ENCODE data around the gene SAMD13. TPM values are rescaled to one million over a fixed set of nuclear protein-coding genes. Genes with fewer than 3 reads are reported as not detected.

SAMD13 gene
- total and polyA plus RNA-seq, 4 donors: 0.45 to 3.1 (median 1.3) TPM

DNA sequence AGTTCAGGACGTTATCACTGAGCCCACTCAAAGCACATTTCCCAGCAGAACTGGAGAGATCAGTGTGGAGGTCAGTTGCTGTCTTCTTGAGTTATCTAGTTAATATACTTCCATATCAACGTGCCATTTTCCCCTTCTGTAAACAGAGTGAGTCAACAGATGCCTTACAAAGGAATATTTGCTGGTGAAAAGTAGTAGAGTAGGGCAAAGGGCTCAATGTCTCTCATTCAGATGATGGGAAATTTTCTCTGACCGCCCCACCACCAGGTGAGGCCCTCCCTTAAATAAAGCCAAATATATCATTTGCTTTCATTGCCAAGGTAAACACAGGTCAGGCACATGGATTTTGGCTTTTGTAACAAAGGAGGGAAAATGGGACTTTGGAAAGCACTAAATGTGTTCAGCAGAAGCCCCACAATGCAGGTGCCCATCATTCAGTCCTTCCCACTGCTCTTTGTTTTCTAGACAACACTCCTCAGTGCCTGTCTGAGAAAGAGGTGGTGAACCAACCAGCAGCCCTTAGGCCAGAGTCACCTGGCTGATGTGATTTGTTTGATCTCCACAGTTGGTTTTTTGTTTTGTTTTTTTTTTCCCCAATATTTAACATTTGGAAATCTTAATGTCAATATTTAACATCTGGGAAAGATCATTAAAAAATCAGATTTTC, 40.5 kb upstream of the SAMD13 start:
- Histone ChIP-seq H3K36me3 (ENCODE audit: control insufficient read depth in 1 of 2, insufficient read depth in 2 of 2, low read length in 1 of 2) (no peaks in the 10 kb centered on the region), H3K4me1 (ENCODE audit: control insufficient read depth in 1 of 2, insufficient read depth in 2 of 2, low read length in 2 of 2) (peaks cover 0 to 1% of the 10 kb centered on the region in 2 donors), H3K27me3 (ENCODE audit: control insufficient read depth in 1 of 2, insufficient read depth in 2 of 2, low read length in 1 of 2) (no peaks in the 10 kb centered on the region), H3K9me3 (ENCODE audit: control insufficient read depth, low read length) (no peaks in the 10 kb centered on the region), H3K27ac (ENCODE audit: low read depth in 1 of 2, low read length in 2 of 2) (no peak overlapping the region), H3K4me3 (ENCODE audit: low read length in 2 of 2) (no peak overlapping the region)
- DNase-seq: no peak
- 50 to 52% methylated on average over 3 of the region's 3 CpGs for WGBS, 2 donors
- ATAC-seq (ENCODE audit: low FRiP score): no peak
- intact Hi-C loops (cut with DNase I): no loop called here

DNA sequence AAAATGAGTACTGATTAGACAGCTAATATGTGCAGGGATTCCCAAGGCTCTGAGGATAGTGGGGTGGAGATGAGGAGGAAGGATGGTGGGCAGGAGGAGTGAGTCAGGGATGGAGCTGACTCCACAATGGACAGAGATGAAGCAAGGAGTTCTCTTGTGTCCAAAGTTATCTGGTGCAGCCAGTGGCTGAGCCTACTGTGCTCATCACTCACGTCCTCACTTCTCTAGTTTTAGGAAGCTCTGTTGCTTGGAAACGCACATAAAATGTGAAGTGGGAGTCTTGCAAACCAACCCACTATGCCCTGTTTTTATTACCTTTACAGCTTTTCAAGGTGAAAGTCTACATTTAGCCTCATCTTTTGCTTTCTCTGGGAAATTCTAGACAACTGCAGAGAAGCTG, 36.5 kb upstream of the SAMD13 start:
- DNase-seq: no peak
- intact Hi-C loops (cut with DNase I): no loop called here
- H3K9me3 ChIP-seq (ENCODE audit: control insufficient read depth, low read length): no peaks in the 10 kb centered on the region
- 70 to 83% methylated on average over 2 of the region's 2 CpGs for WGBS, 2 donors
- no peaks in the 10 kb centered on the region for H3K4me1 ChIP-seq (ENCODE audit: control insufficient read depth in 1 of 2, insufficient read depth in 2 of 2, low read length in 2 of 2)
- no peak for ATAC-seq (ENCODE audit: low FRiP score)
- H3K36me3 ChIP-seq (ENCODE audit: control insufficient read depth in 1 of 2, insufficient read depth in 2 of 2, low read length in 1 of 2): no peaks in the 10 kb centered on the region
- no peak overlapping the region for H3K4me3 ChIP-seq (ENCODE audit: low read length in 2 of 2)
- no peaks in the 10 kb centered on the region for H3K27me3 ChIP-seq (ENCODE audit: control insufficient read depth in 1 of 2, insufficient read depth in 2 of 2, low read length in 1 of 2)
- no peak overlapping the region for H3K27ac ChIP-seq (ENCODE audit: low read depth in 1 of 2, low read length in 2 of 2)

DNA sequence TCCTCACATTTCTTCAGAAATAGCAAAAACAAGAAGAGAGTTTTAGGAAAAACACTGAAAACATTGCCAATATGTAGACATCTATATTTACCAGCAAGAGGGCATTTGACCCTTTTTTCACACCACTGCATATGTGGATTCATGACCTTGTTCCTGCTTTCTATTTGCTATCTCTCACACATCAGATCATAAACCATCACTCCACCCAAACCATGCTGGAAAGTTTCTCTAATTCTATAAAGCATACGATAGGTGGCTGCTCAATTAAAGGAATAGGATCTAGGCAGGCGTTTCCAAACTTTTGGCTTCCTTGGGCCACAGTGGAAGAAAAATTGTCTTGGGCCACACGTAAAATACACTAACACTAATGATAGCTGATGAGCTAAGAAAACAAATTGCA, 35.6 kb upstream of the SAMD13 start:
- intact Hi-C loops (cut with DNase I): no loop called here
- no peak overlapping the region for H3K4me3 ChIP-seq (ENCODE audit: low read length in 2 of 2)
- no peaks in the 10 kb centered on the region for H3K4me1 ChIP-seq (ENCODE audit: control insufficient read depth in 1 of 2, insufficient read depth in 2 of 2, low read length in 2 of 2)
- 95% methylated on average over 3 of the region's 3 CpGs for WGBS, 2 donors
- H3K36me3 ChIP-seq (ENCODE audit: control insufficient read depth in 1 of 2, insufficient read depth in 2 of 2, low read length in 1 of 2): no peaks in the 10 kb centered on the region
- H3K27me3 ChIP-seq (ENCODE audit: control insufficient read depth in 1 of 2, insufficient read depth in 2 of 2, low read length in 1 of 2): no peaks in the 10 kb centered on the region
- no peak for DNase-seq
- H3K9me3 ChIP-seq (ENCODE audit: control insufficient read depth, low read length): no peaks in the 10 kb centered on the region
- no peak for ATAC-seq (ENCODE audit: low FRiP score)
- H3K27ac ChIP-seq (ENCODE audit: low read depth in 1 of 2, low read length in 2 of 2): no peak overlapping the region

DNA sequence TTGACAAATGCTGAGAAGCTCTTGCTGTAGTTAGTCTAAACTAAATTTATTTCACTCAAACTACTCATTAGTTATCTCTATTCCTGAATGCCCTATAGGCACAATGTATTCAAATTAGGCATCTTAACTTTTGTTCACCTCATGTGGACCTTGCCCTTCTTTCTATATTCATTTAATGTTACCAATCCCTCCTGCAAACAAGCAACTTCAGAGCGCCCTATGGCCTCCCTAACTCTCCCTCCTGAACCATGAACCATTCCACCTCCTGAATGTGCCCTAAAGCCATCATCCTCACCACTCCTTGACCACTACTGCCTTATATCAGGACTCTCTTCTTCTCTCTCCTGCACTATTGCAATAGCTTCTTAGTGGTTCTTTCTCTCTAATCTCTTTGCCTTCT, 34.8 kb upstream of the SAMD13 start:
- Histone ChIP-seq H3K9me3 (ENCODE audit: control insufficient read depth, low read length) (no peaks in the 10 kb centered on the region), H3K27me3 (ENCODE audit: control insufficient read depth in 1 of 2, insufficient read depth in 2 of 2, low read length in 1 of 2) (no peaks in the 10 kb centered on the region), H3K27ac (ENCODE audit: low read depth in 1 of 2, low read length in 2 of 2) (no peak overlapping the region), H3K36me3 (ENCODE audit: control insufficient read depth in 1 of 2, insufficient read depth in 2 of 2, low read length in 1 of 2) (no peaks in the 10 kb centered on the region), H3K4me3 (ENCODE audit: low read length in 2 of 2) (no peak overlapping the region), H3K4me1 (ENCODE audit: control insufficient read depth in 1 of 2, insufficient read depth in 2 of 2, low read length in 2 of 2) (no peaks in the 10 kb centered on the region)
- no peak for ATAC-seq (ENCODE audit: low FRiP score)
- 0 to 1% methylated on average over 1 of the region's 1 CpG for WGBS, 2 donors
- intact Hi-C loops (cut with DNase I): no loop called here
- no peak for DNase-seq

DNA sequence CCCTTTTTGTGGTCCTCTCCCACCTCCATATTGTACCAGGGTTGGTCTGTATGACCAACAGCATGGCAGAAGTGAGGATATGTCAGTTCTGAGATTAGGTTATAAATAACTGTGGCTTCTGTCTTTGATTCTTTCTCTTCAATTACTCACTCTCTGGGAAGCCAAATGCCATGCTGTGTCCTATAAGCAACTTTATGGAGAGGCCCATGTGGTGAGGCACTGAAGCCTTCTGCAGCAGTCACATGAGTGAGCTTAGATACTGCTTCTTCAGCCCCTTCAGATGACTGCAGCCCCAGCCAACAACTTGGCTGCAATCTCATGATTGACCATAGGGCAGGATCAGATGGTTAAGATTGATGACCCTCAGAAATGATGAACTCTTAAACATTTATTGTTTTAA, 34.0 kb upstream of the SAMD13 start:
- no peaks in the 10 kb centered on the region for H3K4me1 ChIP-seq (ENCODE audit: control insufficient read depth in 1 of 2, insufficient read depth in 2 of 2, low read length in 2 of 2)
- no peak overlapping the region for H3K27ac ChIP-seq (ENCODE audit: low read depth in 1 of 2, low read length in 2 of 2)
- intact Hi-C loops (cut with DNase I): no loop called here
- no peaks in the 10 kb centered on the region for H3K9me3 ChIP-seq (ENCODE audit: control insufficient read depth, low read length)
- no peak for DNase-seq
- no peaks in the 10 kb centered on the region for H3K27me3 ChIP-seq (ENCODE audit: control insufficient read depth in 1 of 2, insufficient read depth in 2 of 2, low read length in 1 of 2)
- ATAC-seq (ENCODE audit: low FRiP score): no peak
- no peaks in the 10 kb centered on the region for H3K36me3 ChIP-seq (ENCODE audit: control insufficient read depth in 1 of 2, insufficient read depth in 2 of 2, low read length in 1 of 2)
- H3K4me3 ChIP-seq (ENCODE audit: low read length in 2 of 2): no peak overlapping the region

DNA sequence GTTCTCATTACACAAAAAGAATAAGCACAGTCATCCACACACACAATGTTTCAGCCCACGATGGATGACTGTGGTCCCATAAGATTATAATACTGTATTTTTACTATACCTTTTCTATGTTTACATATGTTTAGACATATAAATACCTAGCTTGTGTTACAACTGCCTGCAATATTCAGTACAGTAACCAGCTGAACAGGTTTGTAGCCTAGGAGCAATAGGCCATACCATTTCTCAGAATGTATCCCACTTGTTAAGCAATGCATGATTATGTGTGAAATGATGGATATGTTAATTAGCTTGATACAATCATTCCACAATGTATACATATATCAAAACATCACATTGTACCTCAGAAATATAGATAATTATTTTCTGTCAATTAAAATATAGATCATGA, 33.2 kb upstream of the SAMD13 start:
- no peaks in the 10 kb centered on the region for H3K36me3 ChIP-seq (ENCODE audit: control insufficient read depth in 1 of 2, insufficient read depth in 2 of 2, low read length in 1 of 2)
- H3K9me3 ChIP-seq (ENCODE audit: control insufficient read depth, low read length): no peaks in the 10 kb centered on the region
- no peak overlapping the region for H3K4me3 ChIP-seq (ENCODE audit: low read length in 2 of 2)
- H3K4me1 ChIP-seq (ENCODE audit: control insufficient read depth in 1 of 2, insufficient read depth in 2 of 2, low read length in 2 of 2): no peaks in the 10 kb centered on the region
- H3K27me3 ChIP-seq (ENCODE audit: control insufficient read depth in 1 of 2, insufficient read depth in 2 of 2, low read length in 1 of 2): no peaks in the 10 kb centered on the region
- no peak for ATAC-seq (ENCODE audit: low FRiP score)
- WGBS, 2 donors: 88 to 97% methylated on average over 1 of the region's 1 CpG
- H3K27ac ChIP-seq (ENCODE audit: low read depth in 1 of 2, low read length in 2 of 2): no peak overlapping the region
- no peak for DNase-seq
- intact Hi-C loops (cut with DNase I): no loop called here

DNA sequence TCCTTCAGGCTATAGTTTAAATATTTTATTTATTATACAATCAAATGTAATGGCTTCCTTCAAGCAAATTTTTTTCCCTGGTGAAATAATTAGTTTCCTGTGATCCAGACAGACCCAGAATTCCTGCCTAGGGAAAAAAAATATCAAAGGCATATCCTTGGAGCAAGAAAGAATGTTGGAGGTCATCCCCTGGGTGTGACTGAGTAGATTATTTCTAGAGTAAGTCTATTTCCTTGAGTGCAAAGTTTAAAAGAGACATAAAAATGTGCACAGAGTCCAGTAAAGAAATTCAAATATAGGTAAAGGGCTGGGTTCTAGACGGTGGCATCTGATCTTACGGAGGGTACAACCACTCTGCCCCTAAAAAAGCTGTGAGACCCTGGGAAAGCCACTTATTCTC, 32.2 kb upstream of the SAMD13 start:
- Histone ChIP-seq H3K36me3 (ENCODE audit: control insufficient read depth in 1 of 2, insufficient read depth in 2 of 2, low read length in 1 of 2) (no peaks in the 10 kb centered on the region), H3K27me3 (ENCODE audit: control insufficient read depth in 1 of 2, insufficient read depth in 2 of 2, low read length in 1 of 2) (no peaks in the 10 kb centered on the region), H3K9me3 (ENCODE audit: control insufficient read depth, low read length) (no peaks in the 10 kb centered on the region), H3K4me3 (ENCODE audit: low read length in 2 of 2) (no peak overlapping the region), H3K4me1 (ENCODE audit: control insufficient read depth in 1 of 2, insufficient read depth in 2 of 2, low read length in 2 of 2) (no peaks in the 10 kb centered on the region), H3K27ac (ENCODE audit: low read depth in 1 of 2, low read length in 2 of 2) (no peak overlapping the region)
- DNase-seq: no peak
- no peak for ATAC-seq (ENCODE audit: low FRiP score)
- 16 to 27% methylated on average over 2 of the region's 2 CpGs for WGBS, 2 donors
- intact Hi-C loops (cut with DNase I): no loop called here

DNA sequence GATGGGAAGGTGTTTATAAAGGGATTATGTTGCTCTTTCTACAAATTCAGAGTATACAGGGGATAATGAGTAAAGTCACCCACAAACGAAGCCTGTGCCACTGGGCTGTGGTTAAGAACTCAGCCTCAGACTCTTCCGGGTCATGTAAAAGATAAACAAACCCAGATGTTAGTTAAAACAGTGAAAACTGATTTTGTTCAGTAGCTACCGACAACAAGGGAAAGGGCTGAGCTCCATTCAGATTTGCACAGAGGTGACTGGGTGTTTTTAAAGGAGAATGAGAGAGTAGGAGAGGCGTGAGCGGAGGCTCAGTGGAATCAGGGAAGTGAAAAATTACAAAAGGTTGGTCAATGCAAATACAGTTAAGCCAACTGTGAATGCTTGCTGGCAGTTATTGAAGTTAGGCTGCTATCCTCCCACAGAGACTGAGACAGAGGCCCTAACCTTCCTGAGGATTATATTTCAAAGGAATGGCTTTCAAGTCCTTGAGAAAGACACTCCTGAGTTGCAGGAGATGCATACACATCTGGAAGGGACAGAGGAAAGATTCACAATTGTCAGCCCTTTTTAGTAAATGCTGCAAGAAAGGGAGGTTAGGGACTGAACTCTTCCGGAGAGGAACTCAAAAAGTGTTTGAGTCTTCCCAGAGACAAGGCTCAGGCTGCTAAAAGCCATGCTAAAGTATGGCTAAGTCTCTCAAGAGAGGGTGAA, 29.9 kb upstream of the SAMD13 start:
- intact Hi-C loops (cut with DNase I): no loop called here
- no peaks in the 10 kb centered on the region for H3K9me3 ChIP-seq (ENCODE audit: control insufficient read depth, low read length)
- no peaks in the 10 kb centered on the region for H3K4me1 ChIP-seq (ENCODE audit: control insufficient read depth in 1 of 2, insufficient read depth in 2 of 2, low read length in 2 of 2)
- 58 to 68% methylated on average over 6 of the region's 6 CpGs for WGBS, 2 donors
- no peak for DNase-seq
- no peak overlapping the region for H3K27ac ChIP-seq (ENCODE audit: low read depth in 1 of 2, low read length in 2 of 2)
- H3K4me3 ChIP-seq (ENCODE audit: low read length in 2 of 2): no peak overlapping the region
- H3K27me3 ChIP-seq (ENCODE audit: control insufficient read depth in 1 of 2, insufficient read depth in 2 of 2, low read length in 1 of 2): no peaks in the 10 kb centered on the region
- H3K36me3 ChIP-seq (ENCODE audit: control insufficient read depth in 1 of 2, insufficient read depth in 2 of 2, low read length in 1 of 2): no peaks in the 10 kb centered on the region
- no peak for ATAC-seq (ENCODE audit: low FRiP score)

DNA sequence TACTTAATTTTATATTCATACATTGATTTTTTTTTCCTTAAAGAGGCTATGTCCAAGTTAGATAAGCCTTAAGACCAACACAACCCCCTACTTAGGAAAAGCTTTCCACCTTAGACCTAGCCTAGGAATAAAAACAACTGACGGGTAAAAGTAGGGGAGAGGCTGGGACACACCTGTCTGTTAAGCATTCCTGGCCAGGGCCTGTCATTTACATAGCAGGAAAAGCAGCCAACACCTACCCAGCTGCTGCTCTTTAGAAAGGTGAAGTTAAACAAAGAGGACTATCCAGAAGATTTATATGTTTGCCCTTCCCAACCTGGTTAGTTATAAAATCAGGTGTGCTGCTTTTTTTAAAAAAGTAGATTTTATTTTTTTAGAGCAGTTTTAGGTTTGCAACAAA, 29.1 kb upstream of the SAMD13 start:
- H3K4me3 ChIP-seq (ENCODE audit: low read length in 2 of 2): no peak overlapping the region
- H3K27ac ChIP-seq (ENCODE audit: low read depth in 1 of 2, low read length in 2 of 2): no peak overlapping the region
- H3K4me1 ChIP-seq (ENCODE audit: control insufficient read depth in 1 of 2, insufficient read depth in 2 of 2, low read length in 2 of 2): no peaks in the 10 kb centered on the region
- no peak for ATAC-seq (ENCODE audit: low FRiP score)
- DNase-seq: no peak
- 85 to 93% methylated on average over 1 of the region's 1 CpG for WGBS, 2 donors
- no peaks in the 10 kb centered on the region for H3K36me3 ChIP-seq (ENCODE audit: control insufficient read depth in 1 of 2, insufficient read depth in 2 of 2, low read length in 1 of 2)
- intact Hi-C loops (cut with DNase I): no loop called here
- H3K9me3 ChIP-seq (ENCODE audit: control insufficient read depth, low read length): no peaks in the 10 kb centered on the region
- no peaks in the 10 kb centered on the region for H3K27me3 ChIP-seq (ENCODE audit: control insufficient read depth in 1 of 2, insufficient read depth in 2 of 2, low read length in 1 of 2)

All from aorta (tissue), 5 donors.